Mesothelial cell of epicardium (in vitro differentiated cells): ENCODE results near the gene FSCN2. TPM values are rescaled to one million over a fixed set of nuclear protein-coding genes. Genes with fewer than 3 reads are reported as not detected.
A peak's percentile ranks its signal among the peaks of the same experiment; 100 is the strongest.

Experiments
- DNase-seq, 2 experiments: peaks; one replicate each; pipeline ENCODE4 v3.0.0; 2021; ENCODE audit warnings: low spot score in 2 of 2; ENCODE audit not compliant: unreplicated experiment in 2 of 2
- H3K27ac Mint-ChIP-seq: 2 replicates; pipeline ENCODE4 v1.8.0; 2021; ENCODE audit warnings: mixed read lengths
- H3K27me3 Mint-ChIP-seq: 2 replicates; pipeline ENCODE4 v1.8.0; 2021; ENCODE audit warnings: low read depth, mixed read lengths
- H3K36me3 Mint-ChIP-seq: 2 replicates; pipeline ENCODE4 v1.8.0; 2021; ENCODE audit warnings: mixed read lengths
- H3K4me1 Mint-ChIP-seq: 2 replicates; pipeline ENCODE4 v1.8.0; 2021; ENCODE audit warnings: mixed read lengths
- H3K4me3 Mint-ChIP-seq: 2 replicates; pipeline ENCODE4 v1.8.0; 2021; ENCODE audit warnings: mild to moderate bottlenecking, moderate library complexity, mixed read lengths
- H3K9me3 Mint-ChIP-seq: 2 replicates; pipeline ENCODE4 v1.8.0; 2021; ENCODE audit warnings: mixed read lengths
- CTCF ChIP-seq: fragments of 200-600 bp; sonication (generic); IDR thresholded peaks from one replicate; pipeline ENCODE4 v1.5.0; 2021; ENCODE audit warnings: antibody characterized with exemption; ENCODE audit not compliant: unreplicated experiment
- total RNA-seq: library from RNA; stranded (reverse); gene quantifications from 3 replicates; pipeline ENCODE4 v1.2.1, GENCODE V29; 2021

Gene FSCN2
- total RNA-seq, 1 donor from 2014 or later = 17.3 TPM

GRCh38 chr17:81550285-81550684 is 22.1 kb downstream of the FSCN2 start:
- Mint-ChIP-seq H3K36me3 (peaks cover 12% of the 10 kb centered on the region), H3K4me3 (peak overlapping the region; percentile 84), H3K9me3 (no peaks in the 10 kb centered on the region), H3K27me3 (no peaks in the 10 kb centered on the region), H3K4me1 (peaks cover 25% of the 10 kb centered on the region), H3K27ac (no peak overlapping the region)
- TF ChIP-seq CTCF = no peak
- DNase-seq = no peak

- H3K9me3 Mint-ChIP-seq = no peaks in the 10 kb centered on the region
- TF ChIP-seq CTCF = no peak
- H3K27me3 Mint-ChIP-seq = no peaks in the 10 kb centered on the region
- peaks cover 12% of the 10 kb centered on the region for H3K36me3 Mint-ChIP-seq
- peak overlapping the region; percentile 84 for H3K4me3 Mint-ChIP-seq
- H3K27ac Mint-ChIP-seq = peak overlapping the region; percentile 53
- H3K4me1 Mint-ChIP-seq = peaks cover 25% of the 10 kb centered on the region
- DNase-seq = no peak
Measured at GRCh38 chr17:81550830-81551457, 22.8 kb downstream of the FSCN2 start.

- Mint-ChIP-seq H3K9me3 (no peaks in the 10 kb centered on the region), H3K27ac (peak overlapping the region; percentile 53), H3K4me3 (peak overlapping the region; percentile 84), H3K36me3 (peaks cover 12% of the 10 kb centered on the region), H3K27me3 (no peaks in the 10 kb centered on the region), H3K4me1 (peaks cover 25% of the 10 kb centered on the region)
- DNase-seq = no peak
- TF ChIP-seq CTCF = no peak
Measured at GRCh38 chr17:81551458-81552243, 23.5 kb downstream of the FSCN2 start.

- Mint-ChIP-seq H3K36me3 (peaks cover 15% of the 10 kb centered on the region), H3K4me1 (peaks cover 25% of the 10 kb centered on the region), H3K4me3 (peak within 1 kb of the TSS; percentile 84), H3K9me3 (no peaks in the 10 kb centered on the region), H3K27me3 (no peaks in the 10 kb centered on the region), H3K27ac (peak within 1 kb of the TSS; percentile 87)
- DNase-seq = peak; percentile 76 to 84
- TF ChIP-seq CTCF = no peak
Measured at GRCh38 chr17:81552244-81553017, 24.3 kb downstream of the FSCN2 start, which contains the start of gene FAAP100. TSS of gene FAAP100 (minus strand) at chr17:81552353. CDS start at chr17:81552330, 23 bp downstream.

- peak in 1 of 2 experiments; percentile 51 for DNase-seq
- H3K4me1 Mint-ChIP-seq = peaks cover 25% of the 10 kb centered on the region
- no peaks in the 10 kb centered on the region for H3K9me3 Mint-ChIP-seq
- H3K4me3 Mint-ChIP-seq = peak overlapping the region; percentile 82
- H3K27me3 Mint-ChIP-seq = no peaks in the 10 kb centered on the region
- peak overlapping the region; percentile 87 for H3K27ac Mint-ChIP-seq
- H3K36me3 Mint-ChIP-seq = peaks cover 15% of the 10 kb centered on the region
- TF ChIP-seq CTCF = no peak
Measured at GRCh38 chr17:81553018-81553615, 24.9 kb downstream of the FSCN2 start.
